ENCODE data around the gene PLXNA2. TPM values are rescaled to one million over a fixed set of nuclear protein-coding genes. Genes with fewer than 3 reads are reported as not detected.

The PLXNA2 gene
- total RNA-seq, 1 donor from 2014 or later = 14.1 TPM

DNA sequence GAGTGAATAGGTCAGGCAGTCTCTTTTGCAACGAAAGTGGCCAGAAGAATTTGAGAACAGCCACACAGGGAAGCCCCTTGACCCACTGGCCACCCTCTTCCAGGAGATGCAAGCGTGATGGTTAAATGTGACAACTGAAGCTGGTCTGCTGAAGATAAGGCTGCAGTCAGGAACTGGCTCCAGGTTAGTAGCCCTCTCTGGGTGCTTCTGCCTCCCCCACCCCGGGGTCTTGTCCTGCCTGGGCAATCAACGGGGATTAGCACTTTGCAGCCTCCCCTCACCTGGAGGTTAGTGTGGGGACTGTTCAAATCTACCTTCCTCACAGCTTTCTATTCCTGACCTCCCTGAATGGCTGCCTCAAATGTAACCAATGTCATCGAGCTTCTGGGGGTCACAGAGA, 125.9 kb downstream of the PLXNA2 start:
- Histone ChIP-seq H3K27me3 (ENCODE audit: control insufficient read depth in 3 of 3, insufficient read depth in 3 of 3, low read length in 3 of 3) (no peaks in the 10 kb centered on the region), H3K36me3 (ENCODE audit: control insufficient read depth in 3 of 3, insufficient read depth in 3 of 3, low read length in 3 of 3) (no peaks in the 10 kb centered on the region), H3K9ac (ENCODE audit: low read depth in 1 of 3, low read length in 3 of 3) (no peak overlapping the region), H3K4me3 (ENCODE audit: low read length in 3 of 3) (no peak overlapping the region), H3K27ac (ENCODE audit: low read depth, low read length) (no peak overlapping the region), H3K9me3 (ENCODE audit: control insufficient read depth in 3 of 3, low read length in 3 of 3) (no peaks in the 10 kb centered on the region), H3K4me1 (ENCODE audit: control insufficient read depth in 3 of 3, insufficient read depth in 3 of 3, low read length in 3 of 3) (peaks cover 22 to 35% (median 27%) of the 10 kb centered on the region in 3 donors)

DNA sequence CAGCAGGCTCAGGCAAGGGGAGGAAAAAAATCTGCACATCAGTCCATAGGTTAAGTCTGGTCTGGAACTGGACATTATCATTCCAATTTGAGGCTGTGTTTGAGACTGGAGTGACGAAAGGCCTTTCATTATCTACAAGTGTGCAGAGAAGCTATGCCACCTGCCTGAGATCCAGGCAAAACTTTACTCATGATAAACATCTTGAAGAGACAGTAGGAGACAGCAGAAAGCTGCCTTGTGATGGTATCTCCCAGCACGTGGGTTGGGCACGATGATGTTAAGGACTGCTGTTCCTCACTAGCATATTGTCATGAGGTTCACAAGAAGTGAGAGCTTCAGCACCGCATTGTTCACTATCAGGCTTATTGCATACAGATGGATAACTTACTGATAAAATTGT, 126.4 kb downstream of the PLXNA2 start:
- Histone ChIP-seq H3K4me1 (ENCODE audit: control insufficient read depth in 3 of 3, insufficient read depth in 3 of 3, low read length in 3 of 3) (peaks cover 22 to 35% (median 27%) of the 10 kb centered on the region in 3 donors), H3K36me3 (ENCODE audit: control insufficient read depth in 3 of 3, insufficient read depth in 3 of 3, low read length in 3 of 3) (no peaks in the 10 kb centered on the region), H3K9ac (ENCODE audit: low read depth in 1 of 3, low read length in 3 of 3) (no peak overlapping the region), H3K27me3 (ENCODE audit: control insufficient read depth in 3 of 3, insufficient read depth in 3 of 3, low read length in 3 of 3) (no peaks in the 10 kb centered on the region), H3K27ac (ENCODE audit: low read depth, low read length) (no peak overlapping the region), H3K9me3 (ENCODE audit: control insufficient read depth in 3 of 3, low read length in 3 of 3) (no peaks in the 10 kb centered on the region), H3K4me3 (ENCODE audit: low read length in 3 of 3) (no peak overlapping the region)

DNA sequence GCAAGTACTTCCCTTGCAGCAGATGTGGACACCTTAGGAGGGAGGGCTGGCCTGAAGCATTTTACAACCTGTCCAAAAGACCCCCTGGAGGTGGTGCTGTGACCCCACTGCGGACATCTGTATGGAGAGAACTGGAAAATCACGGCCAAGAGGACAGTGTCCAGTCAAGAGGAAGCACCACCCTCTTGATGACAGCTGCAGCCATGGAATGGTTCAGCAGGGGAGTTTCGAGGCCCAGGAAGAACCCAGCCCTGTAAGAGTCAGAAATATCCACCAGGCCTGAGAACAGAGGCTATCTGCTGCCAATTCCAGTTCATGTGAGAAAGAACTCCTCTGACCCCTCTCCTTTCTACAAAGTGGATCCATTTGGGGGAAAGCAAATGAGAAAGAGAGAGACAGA, 126.8 kb downstream of the PLXNA2 start:
- Histone ChIP-seq H3K27me3 (ENCODE audit: control insufficient read depth in 3 of 3, insufficient read depth in 3 of 3, low read length in 3 of 3) (no peaks in the 10 kb centered on the region), H3K27ac (ENCODE audit: low read depth, low read length) (no peak overlapping the region), H3K4me3 (ENCODE audit: low read length in 3 of 3) (no peak overlapping the region), H3K36me3 (ENCODE audit: control insufficient read depth in 3 of 3, insufficient read depth in 3 of 3, low read length in 3 of 3) (no peaks in the 10 kb centered on the region), H3K4me1 (ENCODE audit: control insufficient read depth in 3 of 3, insufficient read depth in 3 of 3, low read length in 3 of 3) (peaks cover 22 to 35% (median 27%) of the 10 kb centered on the region in 3 donors), H3K9ac (ENCODE audit: low read depth in 1 of 3, low read length in 3 of 3) (no peak overlapping the region), H3K9me3 (ENCODE audit: control insufficient read depth in 3 of 3, low read length in 3 of 3) (no peaks in the 10 kb centered on the region)

DNA sequence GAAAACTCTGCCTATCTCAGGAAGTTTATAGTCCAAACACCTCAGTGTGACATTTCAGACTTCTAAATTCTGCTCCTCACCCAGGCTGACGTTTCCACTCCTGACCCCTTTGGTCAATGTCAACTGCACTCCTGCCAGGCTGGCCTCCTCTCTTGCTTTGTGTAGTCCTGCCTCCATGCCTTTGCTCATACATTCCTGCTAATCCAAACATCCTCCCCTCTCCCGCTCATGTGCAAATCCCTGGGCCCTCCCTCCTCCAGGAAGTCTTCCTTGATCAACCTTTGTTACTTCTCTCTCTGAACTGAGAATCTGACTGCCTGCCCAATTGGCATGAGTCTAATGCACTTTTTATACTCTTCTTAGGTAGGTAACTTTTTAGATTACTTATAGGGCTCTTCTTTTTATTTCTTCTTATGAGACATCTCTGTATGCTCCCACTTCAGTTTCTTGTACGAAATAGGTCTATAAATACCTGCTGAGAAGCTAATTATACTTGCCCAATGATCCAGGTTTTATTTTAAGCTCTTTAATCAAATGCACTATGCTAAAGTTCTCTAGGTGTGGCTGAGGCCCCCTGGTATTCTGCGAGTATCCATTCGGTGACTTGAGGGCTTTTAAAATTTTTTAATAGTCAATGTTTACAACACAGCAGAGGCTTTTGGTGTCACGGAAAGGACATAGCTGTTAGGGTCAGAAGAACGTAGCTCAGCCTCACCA, 128.1 kb downstream of the PLXNA2 start:
- Histone ChIP-seq H3K9me3 (ENCODE audit: control insufficient read depth in 3 of 3, low read length in 3 of 3) (no peaks in the 10 kb centered on the region), H3K27ac (ENCODE audit: low read depth, low read length) (peak overlapping the region; percentile 37), H3K27me3 (ENCODE audit: control insufficient read depth in 3 of 3, insufficient read depth in 3 of 3, low read length in 3 of 3) (no peaks in the 10 kb centered on the region), H3K9ac (ENCODE audit: low read depth in 1 of 3, low read length in 3 of 3) (peak overlapping the region in 1 of 3 donors; percentile 30), H3K4me1 (ENCODE audit: control insufficient read depth in 3 of 3, insufficient read depth in 3 of 3, low read length in 3 of 3) (peaks cover 22 to 41% (median 27%) of the 10 kb centered on the region in 3 donors), H3K36me3 (ENCODE audit: control insufficient read depth in 3 of 3, insufficient read depth in 3 of 3, low read length in 3 of 3) (no peaks in the 10 kb centered on the region), H3K4me3 (ENCODE audit: low read length in 3 of 3) (no peak overlapping the region)

DNA sequence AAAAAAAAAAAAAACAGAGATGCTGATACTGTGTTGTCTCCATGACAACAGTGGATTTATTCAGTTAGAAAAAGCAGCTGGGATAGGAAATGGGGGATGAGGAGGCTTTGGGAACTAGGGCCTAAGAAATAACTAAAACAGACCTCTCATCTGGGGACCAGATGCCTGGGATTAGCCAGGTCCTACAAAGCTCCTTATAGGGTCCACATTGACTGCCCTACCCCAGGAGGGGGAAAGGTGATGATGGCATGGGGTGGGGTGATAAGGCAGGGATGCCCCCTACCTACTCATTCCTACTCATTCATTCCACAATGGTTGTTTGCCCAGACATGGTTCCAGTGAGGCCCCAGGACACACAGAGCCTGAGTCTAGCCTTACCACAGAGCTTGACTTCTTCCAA, 131.2 kb downstream of the PLXNA2 start:
- Histone ChIP-seq H3K27ac (ENCODE audit: low read depth, low read length) (no peak overlapping the region), H3K4me3 (ENCODE audit: low read length in 3 of 3) (no peak overlapping the region), H3K27me3 (ENCODE audit: control insufficient read depth in 3 of 3, insufficient read depth in 3 of 3, low read length in 3 of 3) (no peaks in the 10 kb centered on the region), H3K36me3 (ENCODE audit: control insufficient read depth in 3 of 3, insufficient read depth in 3 of 3, low read length in 3 of 3) (no peaks in the 10 kb centered on the region), H3K9ac (ENCODE audit: low read depth in 1 of 3, low read length in 3 of 3) (no peak overlapping the region), H3K4me1 (ENCODE audit: control insufficient read depth in 3 of 3, insufficient read depth in 3 of 3, low read length in 3 of 3) (peaks cover 26 to 46% (median 40%) of the 10 kb centered on the region in 3 donors), H3K9me3 (ENCODE audit: control insufficient read depth in 3 of 3, low read length in 3 of 3) (no peaks in the 10 kb centered on the region)

DNA sequence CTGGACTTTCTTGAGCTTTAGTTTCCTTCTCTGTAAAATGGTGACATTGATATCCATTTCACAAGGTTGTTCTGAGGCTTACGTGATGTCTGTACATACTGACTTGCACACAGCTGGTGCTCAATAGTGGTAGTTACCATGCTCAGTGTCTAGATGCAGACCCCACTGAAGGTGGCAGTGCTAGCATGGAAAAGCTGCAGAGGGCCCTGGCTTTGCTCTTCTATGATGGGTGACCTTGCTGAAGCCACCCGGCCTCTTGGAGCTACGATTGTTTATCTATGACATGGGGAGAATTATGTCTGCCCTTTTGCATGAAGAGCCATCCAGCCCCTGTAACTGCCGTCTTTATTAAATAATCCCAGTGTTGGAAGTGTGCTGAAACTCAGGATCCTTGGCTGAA, 131.8 kb downstream of the PLXNA2 start:
- no peaks in the 10 kb centered on the region for H3K27me3 ChIP-seq (ENCODE audit: control insufficient read depth in 3 of 3, insufficient read depth in 3 of 3, low read length in 3 of 3)
- H3K9ac ChIP-seq (ENCODE audit: low read depth in 1 of 3, low read length in 3 of 3) = no peak overlapping the region
- H3K27ac ChIP-seq (ENCODE audit: low read depth, low read length) = no peak overlapping the region
- H3K36me3 ChIP-seq (ENCODE audit: control insufficient read depth in 3 of 3, insufficient read depth in 3 of 3, low read length in 3 of 3) = no peaks in the 10 kb centered on the region
- H3K4me1 ChIP-seq (ENCODE audit: control insufficient read depth in 3 of 3, insufficient read depth in 3 of 3, low read length in 3 of 3) = peaks cover 25 to 46% (median 39%) of the 10 kb centered on the region in 3 donors
- no peak overlapping the region for H3K4me3 ChIP-seq (ENCODE audit: low read length in 3 of 3)
- H3K9me3 ChIP-seq (ENCODE audit: control insufficient read depth in 3 of 3, low read length in 3 of 3) = no peaks in the 10 kb centered on the region

DNA sequence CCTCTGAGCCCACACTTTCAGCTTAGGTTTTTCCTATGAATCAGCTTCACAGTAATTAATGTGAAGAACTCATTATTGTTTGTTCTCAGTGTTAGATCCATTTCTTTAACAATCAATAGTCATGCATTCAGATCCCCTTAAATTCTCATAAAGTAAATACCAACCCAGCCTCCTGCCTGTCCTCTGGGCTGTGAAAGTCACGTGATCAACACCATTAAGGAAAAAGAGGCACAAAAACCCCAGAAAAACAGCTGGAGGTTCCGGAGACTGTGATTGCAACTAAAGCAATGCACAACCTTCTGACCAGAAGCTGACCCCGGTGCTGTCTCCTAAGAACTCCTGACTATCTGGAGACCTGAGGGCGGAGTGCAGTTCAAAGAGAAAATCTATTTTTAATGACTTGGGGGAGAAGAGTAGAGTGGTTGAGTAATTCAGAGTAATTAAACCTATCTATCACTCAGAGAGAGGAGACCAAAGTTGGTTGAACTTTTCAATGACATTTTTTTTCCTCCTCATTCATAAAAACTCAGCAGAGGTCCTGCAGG, 132.5 kb downstream of the PLXNA2 start:
- H3K9me3 ChIP-seq (ENCODE audit: control insufficient read depth in 3 of 3, low read length in 3 of 3) = no peaks in the 10 kb centered on the region
- H3K4me1 ChIP-seq (ENCODE audit: control insufficient read depth in 3 of 3, insufficient read depth in 3 of 3, low read length in 3 of 3) = peaks cover 20 to 45% (median 33%) of the 10 kb centered on the region in 3 donors
- H3K36me3 ChIP-seq (ENCODE audit: control insufficient read depth in 3 of 3, insufficient read depth in 3 of 3, low read length in 3 of 3) = no peaks in the 10 kb centered on the region
- no peak overlapping the region for H3K27ac ChIP-seq (ENCODE audit: low read depth, low read length)
- H3K9ac ChIP-seq (ENCODE audit: low read depth in 1 of 3, low read length in 3 of 3) = no peak overlapping the region
- no peak overlapping the region for H3K4me3 ChIP-seq (ENCODE audit: low read length in 3 of 3)
- no peaks in the 10 kb centered on the region for H3K27me3 ChIP-seq (ENCODE audit: control insufficient read depth in 3 of 3, insufficient read depth in 3 of 3, low read length in 3 of 3)

DNA sequence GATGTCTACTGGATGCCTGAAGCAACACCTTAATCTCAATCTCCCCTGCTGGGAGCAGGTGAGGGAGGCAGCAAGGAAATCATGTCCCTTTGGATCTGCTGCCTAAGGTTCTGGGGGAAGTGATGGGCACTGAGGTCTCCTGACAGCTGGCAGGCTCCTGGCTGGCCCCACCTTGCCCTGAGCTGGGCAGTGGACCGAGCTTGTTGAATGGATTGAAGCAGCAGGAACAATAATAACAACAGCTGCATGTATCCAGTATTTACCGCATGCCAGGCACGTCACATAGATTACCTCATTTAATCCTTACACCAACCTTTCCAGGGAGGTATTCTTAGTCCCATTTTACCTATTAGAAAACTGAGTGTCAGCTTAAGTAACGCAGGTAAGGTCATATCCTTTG, 133.9 kb downstream of the PLXNA2 start:
- Histone ChIP-seq H3K9ac (ENCODE audit: low read depth in 1 of 3, low read length in 3 of 3) (peak overlapping the region in 1 of 3 donors; percentile 16), H3K36me3 (ENCODE audit: control insufficient read depth in 3 of 3, insufficient read depth in 3 of 3, low read length in 3 of 3) (no peaks in the 10 kb centered on the region), H3K27ac (ENCODE audit: low read depth, low read length) (no peak overlapping the region), H3K9me3 (ENCODE audit: control insufficient read depth in 3 of 3, low read length in 3 of 3) (no peaks in the 10 kb centered on the region), H3K4me3 (ENCODE audit: low read length in 3 of 3) (no peak overlapping the region), H3K27me3 (ENCODE audit: control insufficient read depth in 3 of 3, insufficient read depth in 3 of 3, low read length in 3 of 3) (no peaks in the 10 kb centered on the region), H3K4me1 (ENCODE audit: control insufficient read depth in 3 of 3, insufficient read depth in 3 of 3, low read length in 3 of 3) (peaks cover 10 to 40% (median 23%) of the 10 kb centered on the region in 3 donors)

DNA sequence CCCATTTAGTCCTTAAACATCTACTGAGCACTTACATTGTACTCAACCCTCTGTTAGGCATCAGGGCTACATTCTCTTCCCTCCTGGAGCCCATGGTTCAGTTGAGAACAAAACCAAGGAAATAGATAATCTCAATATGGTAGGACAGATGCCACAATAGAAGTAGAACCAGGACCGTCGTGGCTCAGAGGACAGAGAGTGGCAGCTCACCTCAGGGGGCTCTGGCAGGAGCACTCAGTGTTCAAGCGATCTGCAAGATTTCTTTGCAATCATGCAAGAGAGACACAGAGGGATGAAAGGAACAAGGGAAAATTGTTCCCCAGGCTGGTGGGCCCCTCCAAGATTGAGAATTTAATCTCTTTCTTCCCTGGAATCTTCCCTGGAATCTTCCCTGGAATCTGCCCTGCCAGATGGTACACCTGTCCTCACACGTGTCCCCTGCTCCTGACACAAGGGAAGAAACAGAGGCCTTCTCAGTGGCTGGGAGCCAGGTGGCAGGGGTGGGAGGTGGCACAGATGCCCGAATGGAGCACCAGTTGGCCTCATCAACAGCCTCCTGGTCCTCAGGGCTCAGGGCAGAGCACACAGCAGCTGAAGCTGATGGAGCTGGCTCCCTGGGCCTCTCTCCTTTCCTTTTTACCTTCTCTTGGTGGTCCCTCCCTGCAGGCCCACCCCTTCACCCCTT, 135.4 kb downstream of the PLXNA2 start:
- peaks cover 10 to 40% (median 23%) of the 10 kb centered on the region in 3 donors for H3K4me1 ChIP-seq (ENCODE audit: control insufficient read depth in 3 of 3, insufficient read depth in 3 of 3, low read length in 3 of 3)
- peaks cover 0 to 3% (median 0%) of the 10 kb centered on the region in 3 donors for H3K36me3 ChIP-seq (ENCODE audit: control insufficient read depth in 3 of 3, insufficient read depth in 3 of 3, low read length in 3 of 3)
- peak overlapping the region; percentile 54 for H3K27ac ChIP-seq (ENCODE audit: low read depth, low read length)
- H3K27me3 ChIP-seq (ENCODE audit: control insufficient read depth in 3 of 3, insufficient read depth in 3 of 3, low read length in 3 of 3) = no peaks in the 10 kb centered on the region
- H3K4me3 ChIP-seq (ENCODE audit: low read length in 3 of 3) = no peak overlapping the region
- no peaks in the 10 kb centered on the region for H3K9me3 ChIP-seq (ENCODE audit: control insufficient read depth in 3 of 3, low read length in 3 of 3)
- no peak overlapping the region for H3K9ac ChIP-seq (ENCODE audit: low read depth in 1 of 3, low read length in 3 of 3)

DNA sequence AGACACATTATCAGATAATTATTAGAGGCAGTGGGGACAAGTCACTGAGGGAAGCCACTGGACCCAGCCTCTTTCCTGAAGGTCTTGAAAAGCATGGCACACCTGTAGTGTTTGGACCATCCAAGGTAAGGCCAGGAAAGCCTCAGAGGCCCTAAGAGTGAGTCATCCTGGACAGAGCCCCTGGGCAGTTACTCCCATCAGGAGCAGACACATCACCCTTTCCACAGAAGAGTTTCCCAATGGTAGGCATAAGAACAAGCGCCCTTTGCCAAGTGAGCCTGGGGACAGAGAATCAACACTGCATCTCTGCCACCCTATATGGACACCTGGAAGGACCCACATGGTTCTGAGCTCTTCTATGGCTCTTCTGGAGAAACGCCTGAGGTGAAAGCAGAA, 136.0 kb downstream of the PLXNA2 start:
- Histone ChIP-seq H3K4me3 (ENCODE audit: low read length in 3 of 3) (no peak overlapping the region), H3K27me3 (ENCODE audit: control insufficient read depth in 3 of 3, insufficient read depth in 3 of 3, low read length in 3 of 3) (no peaks in the 10 kb centered on the region), H3K27ac (ENCODE audit: low read depth, low read length) (peak overlapping the region; percentile 54), H3K36me3 (ENCODE audit: control insufficient read depth in 3 of 3, insufficient read depth in 3 of 3, low read length in 3 of 3) (peaks cover 0 to 3% (median 0%) of the 10 kb centered on the region in 3 donors), H3K9me3 (ENCODE audit: control insufficient read depth in 3 of 3, low read length in 3 of 3) (no peaks in the 10 kb centered on the region), H3K9ac (ENCODE audit: low read depth in 1 of 3, low read length in 3 of 3) (no peak overlapping the region), H3K4me1 (ENCODE audit: control insufficient read depth in 3 of 3, insufficient read depth in 3 of 3, low read length in 3 of 3) (peaks cover 10 to 40% (median 23%) of the 10 kb centered on the region in 3 donors)

Measured in skeletal muscle tissue (tissue), 4 donors.